HG03460 (cell line): ENCODE results near the gene ITGA5.
"Not testable (repeated sequence)": the region's sequence is repeated elsewhere in the genome, so short reads cannot be mapped to it uniquely, and the experiment has no call there.

Source experiments
- ATAC-seq: cut with Tn5 transposase; IDR thresholded peaks from one replicate; pipeline ENCODE4 v1.9.1; 2021; ENCODE audit not compliant: unreplicated experiment

Gene ITGA5

DNA sequence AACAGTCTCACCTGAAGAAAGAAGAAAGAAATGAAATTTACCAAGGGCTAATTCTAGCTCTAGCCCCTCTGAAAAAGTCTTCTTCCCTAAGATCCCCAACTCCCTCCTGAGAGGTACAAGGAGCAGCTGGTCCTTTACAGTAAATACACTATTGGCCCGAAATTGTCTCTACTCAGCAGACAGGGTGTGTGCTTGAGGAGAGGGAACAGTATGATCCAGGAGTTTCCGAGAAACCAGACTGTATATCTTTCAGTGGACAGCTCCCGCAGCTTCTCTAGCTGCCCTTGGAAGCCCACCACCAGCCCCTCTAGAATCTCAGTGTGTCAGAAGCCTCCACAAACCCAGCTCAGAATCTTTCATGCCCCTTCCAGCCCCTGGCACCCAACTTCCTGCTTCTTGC, 62.8 kb downstream of the ITGA5 start:
- ATAC-seq = no peak

DNA sequence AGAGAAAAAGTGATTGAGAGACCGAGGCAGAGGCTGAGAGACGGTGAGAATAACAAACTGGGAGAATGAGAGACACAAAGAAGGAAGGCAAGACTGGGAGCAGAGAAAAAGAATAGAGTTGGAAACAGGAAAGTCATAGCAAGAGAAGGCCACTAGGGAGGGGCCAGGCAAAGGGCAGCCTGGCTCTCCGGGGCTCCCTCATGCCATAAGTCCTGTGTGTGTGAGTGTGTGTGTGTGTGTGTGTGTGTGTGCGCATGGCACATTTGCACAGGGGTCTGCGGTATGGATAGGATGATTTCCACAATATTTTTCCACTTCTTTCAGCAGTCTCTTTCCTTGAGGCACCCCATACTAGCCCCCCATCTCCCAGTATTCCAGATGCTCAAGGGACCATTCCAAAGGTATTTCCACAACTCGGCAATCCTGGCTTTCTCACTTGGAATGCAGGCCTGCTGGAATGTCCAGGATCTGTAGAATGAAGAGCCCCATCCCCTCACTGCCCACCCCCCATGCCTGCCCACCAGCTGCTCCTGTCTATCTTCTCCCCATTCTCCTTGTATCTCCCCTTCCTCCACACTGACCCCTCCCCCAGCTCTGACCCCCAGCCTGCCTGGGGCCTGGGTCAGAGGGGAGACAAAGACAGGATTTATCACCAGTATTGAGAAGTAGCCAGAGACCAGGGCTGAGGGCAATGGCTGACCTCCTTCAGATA, 63.8 kb downstream of the ITGA5 start:
- no peak for ATAC-seq

DNA sequence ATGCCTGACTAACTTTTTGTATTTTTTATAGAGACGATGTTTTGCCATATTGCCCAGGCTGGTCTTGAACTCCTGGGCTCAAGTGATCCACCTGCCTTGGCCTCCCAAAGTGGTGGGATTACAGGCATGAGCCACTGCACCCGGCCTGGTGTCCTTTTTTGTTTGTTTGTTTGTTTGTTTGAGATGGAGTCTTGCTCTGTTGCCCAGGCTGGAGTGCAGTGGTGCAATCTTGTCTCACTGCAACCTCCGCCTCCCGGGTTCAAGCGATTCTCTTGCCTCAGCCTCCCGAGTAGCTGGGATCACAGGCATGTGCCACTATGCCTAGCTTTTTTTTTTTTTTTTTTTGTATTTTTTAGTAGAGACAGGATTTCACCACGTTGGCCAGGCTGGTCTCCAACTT, 64.8 kb downstream of the ITGA5 start:
- not testable (repeated sequence) for ATAC-seq

DNA sequence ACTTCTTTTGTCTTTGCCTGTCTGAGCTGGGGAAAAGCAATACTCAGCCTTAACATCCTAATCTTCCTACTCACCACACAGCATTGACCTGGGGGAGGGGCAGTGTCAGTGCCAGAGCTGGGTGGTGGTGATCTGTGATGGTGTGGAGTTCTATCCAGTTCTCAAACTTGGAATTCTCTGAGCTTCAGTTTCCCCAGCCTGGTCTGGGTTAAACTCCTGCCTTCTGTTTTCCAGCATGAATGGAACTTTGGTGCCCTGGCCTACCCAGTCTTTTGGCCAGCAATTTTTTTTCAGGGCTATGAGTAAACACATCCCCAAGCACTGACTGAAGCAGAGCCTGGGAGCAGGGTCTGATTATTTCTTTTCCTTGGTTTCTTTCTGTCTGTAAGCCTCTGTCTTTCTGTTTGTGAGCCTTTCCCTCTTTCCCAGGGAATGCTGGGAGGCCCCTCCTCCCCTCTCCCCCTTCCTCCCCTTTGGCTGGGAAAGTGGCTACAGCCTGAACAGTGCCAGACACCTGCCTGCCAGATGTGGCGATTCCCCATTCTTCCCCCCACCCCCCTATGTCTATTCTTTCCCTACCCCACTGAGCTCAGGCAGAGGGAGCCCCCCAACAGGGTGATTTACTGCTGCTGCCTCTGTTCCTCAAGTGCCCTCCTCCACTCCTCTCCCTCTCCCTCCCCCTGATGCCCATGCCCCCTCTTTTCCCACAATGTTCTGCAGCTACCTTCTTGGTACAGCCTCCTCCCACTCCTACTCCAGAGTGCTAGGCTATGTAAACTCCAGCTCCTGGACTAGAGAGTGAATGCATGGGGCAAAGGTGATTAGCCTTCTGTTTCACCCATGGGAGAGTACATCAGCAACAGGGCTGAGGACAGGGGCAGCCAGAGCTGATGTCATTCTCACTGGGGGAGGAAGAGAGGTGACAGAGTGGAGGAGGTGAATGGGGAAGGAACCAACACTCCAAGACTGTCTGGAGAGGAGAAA, 65.9 kb downstream of the ITGA5 start:
- no peak for ATAC-seq

DNA sequence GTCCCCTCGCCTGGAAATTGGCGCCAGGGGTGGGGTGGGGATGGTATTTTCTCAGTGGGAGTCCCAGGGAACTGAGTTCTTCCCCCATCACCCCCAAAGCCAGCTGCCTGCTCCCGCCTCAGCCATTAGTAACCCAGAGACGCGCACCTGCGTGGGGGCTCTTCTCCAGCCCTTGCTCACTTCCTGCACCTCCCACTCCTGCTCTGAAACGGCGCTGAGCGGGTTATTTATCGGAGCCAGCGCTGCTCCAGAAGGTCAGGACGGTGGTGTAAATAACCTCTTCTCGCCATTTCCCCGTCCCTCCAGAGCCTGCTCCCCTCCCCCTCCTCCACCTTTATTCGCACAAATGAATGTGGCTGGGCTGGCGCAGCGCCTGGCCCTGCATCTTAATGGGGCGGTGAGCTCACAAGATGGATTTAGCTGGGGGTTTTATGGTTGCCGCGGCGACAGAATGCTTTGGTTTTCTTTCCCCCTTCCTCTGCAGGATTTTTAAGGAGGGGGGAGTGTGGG, 67.0 kb downstream of the ITGA5 start:
- ATAC-seq = no peak

DNA sequence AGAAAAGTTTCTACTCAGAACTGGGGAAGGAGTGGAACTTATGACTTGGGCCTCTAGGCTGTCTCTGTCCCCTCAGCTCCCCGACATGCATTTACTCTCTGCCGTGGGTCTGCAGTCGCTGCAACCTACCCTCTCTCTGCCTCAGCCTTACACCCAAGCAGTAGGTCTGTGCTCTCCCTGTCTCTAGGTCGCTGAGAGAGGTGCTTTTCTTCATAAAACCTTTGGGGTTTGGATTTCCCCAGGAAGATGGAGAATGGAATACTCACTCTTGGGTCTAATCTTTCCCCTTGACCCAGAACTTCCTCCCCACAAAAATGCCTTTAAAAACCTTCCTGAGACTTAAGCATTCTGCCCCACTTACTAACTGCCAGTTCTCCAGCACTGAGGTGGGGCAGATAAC, 67.7 kb downstream of the ITGA5 start:
- no peak for ATAC-seq

DNA sequence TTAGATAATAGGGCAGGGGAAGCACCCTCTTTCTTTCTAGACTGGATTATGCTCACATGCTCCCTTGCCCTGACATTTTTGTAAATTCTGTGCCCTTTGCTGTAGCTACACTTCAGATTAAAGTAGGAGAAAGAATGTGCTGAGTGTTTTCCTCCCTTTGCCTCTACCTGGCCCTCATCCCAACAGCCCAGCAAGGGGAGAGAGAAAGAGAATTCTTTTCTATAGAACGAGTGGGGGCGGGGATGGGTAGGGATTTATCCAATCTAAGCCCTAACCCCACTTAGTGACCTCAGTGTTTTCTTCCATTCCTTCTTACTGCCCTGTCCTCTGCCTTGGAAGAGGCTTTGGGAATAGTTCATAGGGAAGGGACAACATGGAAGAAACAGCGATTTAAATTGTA, 68.3 kb downstream of the ITGA5 start:
- no peak for ATAC-seq

DNA sequence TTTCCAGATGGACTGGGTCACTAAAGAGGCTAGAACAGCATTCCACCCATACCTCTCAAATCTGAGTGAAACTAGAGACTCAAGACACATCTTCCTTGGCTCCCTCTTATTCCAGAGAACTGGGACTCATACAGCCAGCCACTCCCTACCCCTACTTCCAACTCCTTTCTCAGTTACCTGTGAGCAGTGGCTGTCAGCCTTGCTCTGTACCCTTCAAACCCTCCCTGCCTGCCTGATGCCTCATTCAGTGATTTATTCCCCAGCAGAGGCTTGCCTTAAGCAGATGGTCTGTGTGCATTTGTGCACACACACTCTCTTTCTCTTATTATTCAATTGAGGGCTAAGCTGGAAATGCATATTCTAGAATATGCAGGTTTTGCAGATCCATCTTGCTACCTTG, 69.4 kb downstream of the ITGA5 start:
- no peak for ATAC-seq

DNA sequence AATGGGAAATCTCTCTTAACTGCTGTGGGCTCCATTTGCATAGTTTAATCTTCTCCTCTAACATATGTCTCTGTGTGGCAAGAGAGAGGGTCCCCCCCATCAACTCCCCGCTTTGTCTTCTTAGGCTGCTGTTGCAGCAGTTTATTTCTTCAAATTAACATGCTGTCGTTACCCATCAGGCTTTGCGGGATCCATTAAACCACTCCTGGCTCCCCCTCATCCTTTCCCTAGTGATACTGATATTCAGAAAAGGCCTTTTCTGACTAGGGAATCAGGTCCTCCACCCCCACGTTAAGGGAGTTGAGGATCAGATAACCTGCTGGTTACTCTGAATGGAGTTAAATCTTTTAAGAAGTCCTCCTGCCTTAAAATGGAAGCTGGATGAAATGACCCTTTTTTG, 70.0 kb downstream of the ITGA5 start:
- no peak for ATAC-seq
